Measurements from ENCODE around the gene RAMP3. TPM values are rescaled to one million over a fixed set of nuclear protein-coding genes. Genes with fewer than 3 reads are reported as not detected.

RAMP3 gene
- total RNA-seq, 1 experiment from 2014 or later: not detected

- no peak for DNase-seq (ENCODE audit: low spot score)
- in situ Hi-C loops (cut with HindIII; ENCODE audit: low sequenced_read_pairs): no loop called here
Measured at GRCh38 chr7:45211066-45211465, 53.5 kb downstream of the RAMP3 start.

- DNase-seq (ENCODE audit: low spot score): no peak
Measured at GRCh38 chr7:45211958-45212357, 54.4 kb downstream of the RAMP3 start.

GRCh38 chr7:45212606-45213005, 55.0 kb downstream of the RAMP3 start:
- no peak for DNase-seq (ENCODE audit: low spot score)
- in situ Hi-C loops (cut with HindIII; ENCODE audit: low sequenced_read_pairs): no loop called here

More at GRCh38 chr7:45211958-45212357, 54.4 kb downstream of the RAMP3 start:
- in situ Hi-C loops (cut with HindIII; ENCODE audit: low sequenced_read_pairs): no loop called here

GRCh38 chr7:45215601-45216062, 58.0 kb downstream of the RAMP3 start:
- peak; percentile 55 for DNase-seq (ENCODE audit: low spot score)

GRCh38 chr7:45216181-45216580, 58.6 kb downstream of the RAMP3 start:
- peak; percentile 27 for DNase-seq (ENCODE audit: low spot score)
- in situ Hi-C loops (cut with HindIII; ENCODE audit: low sequenced_read_pairs): no loop called here

More at GRCh38 chr7:45215601-45216062, 58.0 kb downstream of the RAMP3 start:
- in situ Hi-C loops (cut with HindIII; ENCODE audit: low sequenced_read_pairs): no loop called here

GRCh38 chr7:45216622-45217165, 59.1 kb downstream of the RAMP3 start:
- in situ Hi-C loops (cut with HindIII; ENCODE audit: low sequenced_read_pairs): no loop called here
- no peak for DNase-seq (ENCODE audit: low spot score)

GRCh38 chr7:45217358-45217757, 59.8 kb downstream of the RAMP3 start:
- DNase-seq (ENCODE audit: low spot score): no peak
- in situ Hi-C loops (cut with HindIII; ENCODE audit: low sequenced_read_pairs): no loop called here

- no peak for DNase-seq (ENCODE audit: low spot score)
- in situ Hi-C loops (cut with HindIII; ENCODE audit: low sequenced_read_pairs): no loop called here
Measured at GRCh38 chr7:45219130-45219529, 61.5 kb downstream of the RAMP3 start.

- no peak for DNase-seq (ENCODE audit: low spot score)
- in situ Hi-C loops (cut with HindIII; ENCODE audit: low sequenced_read_pairs): no loop called here
Measured at GRCh38 chr7:45219801-45220435, 62.3 kb downstream of the RAMP3 start.

- in situ Hi-C loops (cut with HindIII; ENCODE audit: low sequenced_read_pairs): no loop called here
- no peak for DNase-seq (ENCODE audit: low spot score)
Measured at GRCh38 chr7:45220846-45221618, 63.4 kb downstream of the RAMP3 start.

- in situ Hi-C loops (cut with HindIII; ENCODE audit: low sequenced_read_pairs): no loop called here
- DNase-seq (ENCODE audit: low spot score): no peak
Measured at GRCh38 chr7:45221896-45222604, 64.5 kb downstream of the RAMP3 start.

- in situ Hi-C loops (cut with HindIII; ENCODE audit: low sequenced_read_pairs): no loop called here
- DNase-seq (ENCODE audit: low spot score): no peak
Measured at GRCh38 chr7:45223078-45223477, 65.5 kb downstream of the RAMP3 start.

GRCh38 chr7:45223728-45224630, 66.4 kb downstream of the RAMP3 start:
- no peak for DNase-seq (ENCODE audit: low spot score)
- in situ Hi-C loops (cut with HindIII; ENCODE audit: low sequenced_read_pairs): no loop called here

- no peak for DNase-seq (ENCODE audit: low spot score)
- in situ Hi-C loops (cut with HindIII; ENCODE audit: low sequenced_read_pairs): no loop called here
Measured at GRCh38 chr7:45224832-45225231, 67.2 kb downstream of the RAMP3 start.

- in situ Hi-C loops (cut with HindIII; ENCODE audit: low sequenced_read_pairs): no loop called here
- no peak for DNase-seq (ENCODE audit: low spot score)
Measured at GRCh38 chr7:45225311-45225947, 67.8 kb downstream of the RAMP3 start.

GRCh38 chr7:45225948-45226335, 68.4 kb downstream of the RAMP3 start:
- in situ Hi-C loops (cut with HindIII; ENCODE audit: low sequenced_read_pairs): no loop called here
- DNase-seq (ENCODE audit: low spot score): peak; percentile 58

GRCh38 chr7:45229156-45229920, 71.7 kb downstream of the RAMP3 start:
- in situ Hi-C loops (cut with HindIII; ENCODE audit: low sequenced_read_pairs): no loop called here
- no peak for DNase-seq (ENCODE audit: low spot score)

GRCh38 chr7:45230083-45230482, 72.5 kb downstream of the RAMP3 start:
- in situ Hi-C loops (cut with HindIII; ENCODE audit: low sequenced_read_pairs): no loop called here

More at GRCh38 chr7:45230083-45230482, 72.5 kb downstream of the RAMP3 start:
- DNase-seq (ENCODE audit: low spot score): no peak
